ENCODE results near the gene AZU1. TPM values are rescaled to one million over a fixed set of nuclear protein-coding genes. Genes with fewer than 3 reads are reported as not detected.

Gene AZU1
- total and polyA plus RNA-seq, 4 donors, result 0.08 to 20.2 (median 0.99) TPM

GRCh38 chr19:795691-796581 lies 31.7 kb upstream of the AZU1 start (continued):
- no peak for TF ChIP-seq REST (IDR thresholded peaks at IDR 0.05)
- TF ChIP-seq HNF4A (conservative IDR thresholded peaks at IDR 0.05), result no peak
- no peak for TF ChIP-seq SP1 (IDR thresholded peaks at IDR 0.05)

GRCh38 chr19:796692-797527 lies 30.7 kb upstream of the AZU1 start, which contains the start of gene PTBP1:
TSS of gene PTBP1 (plus strand) at chr19:797452. CDS start at chr19:797498, 46 bp downstream.
- Histone ChIP-seq H3K36me3 (ENCODE audit: control insufficient read depth in 4 of 4, insufficient read depth in 3 of 4, low read depth in 1 of 4, low read length in 3 of 4) (peaks cover 0 to 5% (median 1%) of the 10 kb centered on the region in 4 donors), H3K9ac (ENCODE audit: low read depth in 1 of 2, low read length in 2 of 2) (peak within 1 kb of the TSS; percentile 71 to 94), H3K9me3 (ENCODE audit: control insufficient read depth in 4 of 4, low read length in 3 of 4) (no peaks in the 10 kb centered on the region), H3K27me3 (ENCODE audit: control insufficient read depth in 4 of 4, insufficient read depth in 4 of 4, low read length in 3 of 4) (no peaks in the 10 kb centered on the region), H3K27ac (ENCODE audit: low read depth in 1 of 2, low read length in 2 of 2) (peak within 1 kb of the TSS; percentile 91 to 93), H3K4me1 (ENCODE audit: control insufficient read depth in 4 of 4, insufficient read depth in 4 of 4, low read length in 3 of 4) (peaks cover 9 to 40% (median 32%) of the 10 kb centered on the region in 4 donors), H3K4me3 (ENCODE audit: low read depth in 1 of 3, low read length in 3 of 3) (peak within 1 kb of the TSS; percentile 94 to 95 (median 95))
- under 1% methylated on average over 83 of the region's 83 CpGs for WGBS
- TF ChIP-seq RXRA (IDR thresholded peaks at IDR 0.05) (peak; percentile 37 to 55), CTCF (IDR thresholded peaks at IDR 0.05; ENCODE audit: low read depth, low read length, missing input control) (peak; percentile 20), HNF4A (conservative IDR thresholded peaks at IDR 0.05) (peak; percentile 22 to 37), EGR1 (IDR thresholded peaks at IDR 0.05; ENCODE audit: low read depth in 2 of 2) (peak; percentile 70 to 78), HNF4G (IDR thresholded peaks at IDR 0.05) (no peak), SP1 (IDR thresholded peaks at IDR 0.05) (peak; percentile 92), MAX (IDR thresholded peaks at IDR 0.05) (peak; percentile 98), YY1 (IDR thresholded peaks at IDR 0.05) (peak; percentile 100), TAF1 (conservative IDR thresholded peaks at IDR 0.05) (no peak), ZBTB33 (IDR thresholded peaks at IDR 0.05) (peak; percentile 86), NR2F2 (IDR thresholded peaks at IDR 0.05) (peak; percentile 62), GABPA (IDR thresholded peaks at IDR 0.05 in 1 of 2, conservative IDR thresholded peaks at IDR 0.05 in 1 of 2) (peak in 1 of 2 donors; percentile 82), FOXA2 (IDR thresholded peaks at IDR 0.05) (no peak), FOXA1 (IDR thresholded peaks at IDR 0.05) (peak; percentile 8), REST (IDR thresholded peaks at IDR 0.05) (no peak), JUND (IDR thresholded peaks at IDR 0.05) (no peak), RAD21 (IDR thresholded peaks at IDR 0.05) (peak in 1 of 2 donors; percentile 4), ATF3 (IDR thresholded peaks at IDR 0.05) (peak; percentile 56)
- DNase-seq (ENCODE audit: low spot score), result peak; percentile 97

All from liver (tissue), 9 donors.